ENCODE results near the gene SLC6A12. TPM values are rescaled to one million over a fixed set of nuclear protein-coding genes. Genes with fewer than 3 reads are reported as not detected.

SLC6A12 gene
- total RNA-seq, 1 donor = not detected

GRCh38 chr12:205026-205425, 8.9 kb downstream of the SLC6A12 start:
- Histone ChIP-seq H3K27me3 (ENCODE audit: insufficient read depth, low read length) (peaks cover 72% of the 10 kb centered on the region), H3K4me2 (ENCODE audit: insufficient read depth, low read length) (no peak overlapping the region), H2AFZ (ENCODE audit: low read length) (no peak overlapping the region), H3K79me2 (ENCODE audit: insufficient read depth, low read length) (no peaks in the 10 kb centered on the region), H3K36me3 (ENCODE audit: insufficient read depth, low read length) (no peaks in the 10 kb centered on the region), H3K4me1 (ENCODE audit: insufficient read depth, low read length) (no peaks in the 10 kb centered on the region), H3K4me3 (ENCODE audit: insufficient read depth, low read length) (no peak overlapping the region), H3K9me3 (ENCODE audit: low read depth, low read length) (no peaks in the 10 kb centered on the region), H4K20me1 (ENCODE audit: insufficient read depth, low read length) (no peaks in the 10 kb centered on the region), H3K27ac (ENCODE audit: low read depth, low read length) (no peak overlapping the region)
- TF ChIP-seq CTCF (IDR thresholded peaks at IDR 0.05; ENCODE audit: extremely low read depth, low read depth, low read length) = no peak
- no peak for DNase-seq (ENCODE audit: insufficient read length, low spot score, missing footprints)

GRCh38 chr12:204261-204678, 9.7 kb downstream of the SLC6A12 start:
- no peaks in the 10 kb centered on the region for H3K36me3 ChIP-seq (ENCODE audit: insufficient read depth, low read length)
- peaks cover 70% of the 10 kb centered on the region for H3K27me3 ChIP-seq (ENCODE audit: insufficient read depth, low read length)
- H2AFZ ChIP-seq (ENCODE audit: low read length) = no peak overlapping the region
- H3K79me2 ChIP-seq (ENCODE audit: insufficient read depth, low read length) = no peaks in the 10 kb centered on the region
- H3K27ac ChIP-seq (ENCODE audit: low read depth, low read length) = no peak overlapping the region
- no peaks in the 10 kb centered on the region for H3K9me3 ChIP-seq (ENCODE audit: low read depth, low read length)
- no peak for TF ChIP-seq CTCF (IDR thresholded peaks at IDR 0.05; ENCODE audit: extremely low read depth, low read depth, low read length)
- no peaks in the 10 kb centered on the region for H3K4me1 ChIP-seq (ENCODE audit: insufficient read depth, low read length)
- DNase-seq (ENCODE audit: insufficient read length, low spot score, missing footprints) = no peak
- H3K4me3 ChIP-seq (ENCODE audit: insufficient read depth, low read length) = no peak overlapping the region
- peak overlapping the region; percentile 61 for H3K4me2 ChIP-seq (ENCODE audit: insufficient read depth, low read length)
- no peaks in the 10 kb centered on the region for H4K20me1 ChIP-seq (ENCODE audit: insufficient read depth, low read length)

- Histone ChIP-seq H3K36me3 (ENCODE audit: insufficient read depth, low read length) (no peaks in the 10 kb centered on the region), H3K79me2 (ENCODE audit: insufficient read depth, low read length) (no peaks in the 10 kb centered on the region), H2AFZ (ENCODE audit: low read length) (peak overlapping the region; percentile 22), H3K4me1 (ENCODE audit: insufficient read depth, low read length) (no peaks in the 10 kb centered on the region), H3K27ac (ENCODE audit: low read depth, low read length) (no peak overlapping the region), H3K4me3 (ENCODE audit: insufficient read depth, low read length) (peak overlapping the region; percentile 50), H3K27me3 (ENCODE audit: insufficient read depth, low read length) (peaks cover 64% of the 10 kb centered on the region), H3K4me2 (ENCODE audit: insufficient read depth, low read length) (peak overlapping the region; percentile 61), H4K20me1 (ENCODE audit: insufficient read depth, low read length) (no peaks in the 10 kb centered on the region), H3K9me3 (ENCODE audit: low read depth, low read length) (no peaks in the 10 kb centered on the region)
- no peak for TF ChIP-seq CTCF (IDR thresholded peaks at IDR 0.05; ENCODE audit: extremely low read depth, low read depth, low read length)
- peak; percentile 93 for DNase-seq (ENCODE audit: insufficient read length, low spot score, missing footprints)
Observed at GRCh38 chr12:203462-204260, 10.3 kb downstream of the SLC6A12 start.

- no peaks in the 10 kb centered on the region for H3K4me1 ChIP-seq (ENCODE audit: insufficient read depth, low read length)
- no peaks in the 10 kb centered on the region for H4K20me1 ChIP-seq (ENCODE audit: insufficient read depth, low read length)
- DNase-seq (ENCODE audit: insufficient read length, low spot score, missing footprints) = no peak
- no peak overlapping the region for H3K27ac ChIP-seq (ENCODE audit: low read depth, low read length)
- H3K9me3 ChIP-seq (ENCODE audit: low read depth, low read length) = no peaks in the 10 kb centered on the region
- H2AFZ ChIP-seq (ENCODE audit: low read length) = no peak overlapping the region
- peaks cover 64% of the 10 kb centered on the region for H3K27me3 ChIP-seq (ENCODE audit: insufficient read depth, low read length)
- TF ChIP-seq CTCF (IDR thresholded peaks at IDR 0.05; ENCODE audit: extremely low read depth, low read depth, low read length) = no peak
- peak overlapping the region; percentile 50 for H3K4me3 ChIP-seq (ENCODE audit: insufficient read depth, low read length)
- no peaks in the 10 kb centered on the region for H3K36me3 ChIP-seq (ENCODE audit: insufficient read depth, low read length)
- peak overlapping the region; percentile 61 for H3K4me2 ChIP-seq (ENCODE audit: insufficient read depth, low read length)
- H3K79me2 ChIP-seq (ENCODE audit: insufficient read depth, low read length) = no peaks in the 10 kb centered on the region
Observed at GRCh38 chr12:203074-203461, 10.9 kb downstream of the SLC6A12 start.
